ENCODE measurements around the gene SEMA3A. TPM values are rescaled to one million over a fixed set of nuclear protein-coding genes. Genes with fewer than 3 reads are reported as not detected.
A peak's percentile ranks its signal among the peaks of the same experiment; 100 is the strongest.

SEMA3A gene
- total and polyA plus RNA-seq, 2 of the 4 experiments (the other 2 are of a cell fraction), result 31.2 to 213 TPM

DNA sequence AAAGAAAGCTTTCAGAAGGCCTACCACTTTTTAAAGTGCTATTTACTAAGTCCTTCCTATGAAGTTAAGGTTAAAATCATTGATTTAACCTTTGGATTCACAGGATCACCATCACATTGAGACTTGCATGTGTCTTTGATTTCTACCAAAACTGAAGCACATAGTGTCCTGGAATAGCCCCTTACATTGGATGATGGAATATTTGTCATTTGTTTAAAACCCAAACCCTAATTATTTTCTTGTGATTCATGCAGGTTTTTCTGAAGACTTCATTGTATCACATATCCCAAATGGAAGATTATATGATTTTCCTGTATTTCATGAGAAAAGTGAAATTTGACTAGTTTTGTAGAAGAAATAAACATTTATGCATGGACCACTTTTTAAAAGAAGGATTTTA lies 3.3 kb downstream of the SEMA3A start (continued):
- TF ChIP-seq, protein P1, sequence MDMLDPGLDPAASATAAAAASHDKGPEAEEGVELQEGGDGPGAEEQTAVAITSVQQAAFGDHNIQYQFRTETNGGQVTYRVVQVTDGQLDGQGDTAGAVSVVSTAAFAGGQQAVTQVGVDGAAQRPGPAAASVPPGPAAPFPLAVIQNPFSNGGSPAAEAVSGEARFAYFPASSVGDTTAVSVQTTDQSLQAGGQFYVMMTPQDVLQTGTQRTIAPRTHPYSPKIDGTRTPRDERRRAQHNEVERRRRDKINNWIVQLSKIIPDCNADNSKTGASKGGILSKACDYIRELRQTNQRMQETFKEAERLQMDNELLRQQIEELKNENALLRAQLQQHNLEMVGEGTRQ (IDR thresholded peaks at IDR 0.05; ENCODE audit: low read depth, low read length), result no peak
- TF ChIP-seq FOS (IDR thresholded peaks at IDR 0.05; ENCODE audit: low read depth, low read length), result no peak
- TF ChIP-seq RCOR1 (IDR thresholded peaks at IDR 0.05; ENCODE audit: insufficient replicate concordance, low read length), result no peak

DNA sequence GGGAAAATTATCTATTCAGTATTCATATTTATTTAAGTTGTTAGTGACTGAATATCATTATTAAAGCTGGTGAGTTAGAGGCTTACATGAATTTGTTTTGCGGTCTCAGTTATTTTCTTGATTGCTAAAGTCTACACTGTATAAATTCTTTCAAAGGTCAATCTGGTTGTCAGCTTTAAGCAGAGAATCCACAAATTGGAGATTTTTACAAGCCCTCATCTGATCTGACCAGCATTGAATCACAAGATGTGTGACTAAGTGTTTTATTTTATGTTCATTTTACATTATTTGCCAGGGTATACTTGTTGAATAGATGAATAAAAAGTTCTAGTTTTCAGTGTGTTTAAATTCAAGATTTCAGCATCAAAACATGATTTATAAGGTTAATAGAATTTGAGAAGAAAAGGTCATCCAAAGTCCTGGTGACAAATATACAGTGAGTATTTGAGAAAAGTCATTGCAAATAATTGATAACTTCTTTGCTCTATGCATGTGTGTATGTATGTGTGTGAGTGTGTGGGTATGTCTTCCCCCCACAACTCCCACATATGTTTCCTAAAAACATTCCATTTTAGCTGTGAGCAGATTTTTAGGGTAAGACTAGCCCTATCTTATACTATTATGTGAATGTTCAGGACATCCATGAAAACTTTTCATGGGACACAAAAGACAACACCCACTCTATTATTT lies 4.4 kb downstream of the SEMA3A start:
- Histone ChIP-seq H3K79me1 (ENCODE audit: low read depth in 1 of 2, low read length in 2 of 2) (peaks cover 3 to 4% of the 10 kb centered on the region in 2 experiments; a peak in 2 of 4 replicates), H4K91ac (ENCODE audit: insufficient read depth, low read depth, low read length) (no peak overlapping the region), H3K4me3 (ENCODE audit: insufficient read depth, low read depth, low read length) (0 out of 2 replicates have a peak overlapping the region, but pooled peaks have one; percentile 23), H3K9me3 (ENCODE audit: control insufficient read depth, insufficient read depth, low read length) (no peaks in the 10 kb centered on the region), H4K5ac (ENCODE audit: low read depth, low read length) (no peak overlapping the region; the same call in 1 of the 2 replicates), H3K36me3 (ENCODE audit: control insufficient read depth, insufficient read depth, low read length) (0 out of 2 replicates have a peak, but pooled peaks cover 1% of the 10 kb centered on the region), H2BK20ac (ENCODE audit: low read depth, low read length) (no peak overlapping the region), H3K18ac (ENCODE audit: low read depth, low read length) (peak overlapping the region; percentile 62; the same call in 1 of the 2 replicates), H4K8ac (ENCODE audit: low read depth in 2 of 2, low read length in 2 of 2) (peak overlapping the region in 1 of 2 experiments; percentile 54; a peak in 1 of 4 replicates), H2AK5ac (ENCODE audit: low read depth, low read length) (no peak overlapping the region), H3K4ac (ENCODE audit: low read depth, low read length) (no peak overlapping the region; the same call in 1 of the 2 replicates), H4K20me1 (ENCODE audit: insufficient read depth, low read length) (no peaks in the 10 kb centered on the region), H2BK120ac (ENCODE audit: low read depth, low read length) (no peak overlapping the region), H3K4me1 (ENCODE audit: control insufficient read depth, insufficient read depth, low read length) (peaks cover 3% of the 10 kb centered on the region), H2BK15ac (ENCODE audit: low read depth, low read length) (peak overlapping the region; percentile 2; the same call in 1 of the 3 replicates), H2AK9ac (replicated peaks; ENCODE audit: low read depth, low read length, poor library complexity) (no peak overlapping the region), H3K56ac (ENCODE audit: extremely low read depth, insufficient read depth, low read length) (peak overlapping the region; percentile 64; the same call in 1 of the 2 replicates), H3K23ac (ENCODE audit: low read depth, low read length) (no peak overlapping the region; the same call in 1 of the 2 replicates), H3K27me3 (ENCODE audit: control insufficient read depth, insufficient read depth, low read length) (no peaks in the 10 kb centered on the region), H3K14ac (replicated peaks; ENCODE audit: low read depth, low read length) (no peak overlapping the region), H3K27ac (ENCODE audit: insufficient read depth, low read length) (peak overlapping the region; percentile 77; the same call in 1 of the 2 replicates), H3K9ac (ENCODE audit: low read depth, low read length) (peak overlapping the region; percentile 19; the same call in 1 of the 2 replicates), H3K9me1 (ENCODE audit: insufficient read depth, low read length) (peaks cover 3% of the 10 kb centered on the region; the same call in 1 of the 2 replicates), H3K4me2 (ENCODE audit: low read depth, low read length) (peak overlapping the region; percentile 90), H2BK5ac (ENCODE audit: low read depth, low read length, poor library complexity, severe bottlenecking) (peak overlapping the region; percentile 89), H2AFZ (replicated peaks; ENCODE audit: low read length, poor library complexity) (no peak overlapping the region)
- no CpG with 5 or more reads among the region's 1 CpG for WGBS, 2 experiments (ENCODE audit: extremely low coverage in 2 of 2, insufficient read length in 1 of 2)
- dilution Hi-C loops (cut with HindIII; ENCODE audit: low sequenced_read_pairs, unreplicated experiment), result no loop called here
- TF ChIP-seq CHD1 (IDR thresholded peaks at IDR 0.05; ENCODE audit: low read depth, low read length), result no peak
- TF ChIP-seq BHLHE40 (IDR thresholded peaks at IDR 0.05; ENCODE audit: low read depth, low read length), result no peak
- TF ChIP-seq CEBPB (IDR thresholded peaks at IDR 0.05; ENCODE audit: low read depth, low read length), result no peak
- no peak for TF ChIP-seq NFE2L2 (IDR thresholded peaks at IDR 0.05; ENCODE audit: low read depth, low read length)
- no TSS peak for BruUV-seq (replicated peaks)
- ChIA-PET CTCF (no interaction called here), POLR2A (ENCODE audit: unreplicated experiment) (no interaction called here)
- no peak for ATAC-seq (ENCODE audit: low read depth)
- intact Hi-C loops (cut with micrococcal nuclease), result loop anchor here (5.0 to 10.0 kb wide), 4 partner anchors 103 to 535 kb away; no protein-coding TSS in a partner anchor
- in situ Hi-C loops (cut with MboI; ENCODE audit: low sequenced_read_pairs), result loop anchor here (10.0 kb wide), 2 partner anchors 205 to 835 kb away; no protein-coding TSS in a partner anchor
- peak; percentile 52 for DNase-seq
